PC-9 (cell line): ENCODE measurements around the gene DLG1. TPM values are rescaled to one million over a fixed set of nuclear protein-coding genes. Genes with fewer than 3 reads are reported as not detected.

Source experiments
- BruUV-seq: library from RNA; stranded (reverse); fragments of 400-500 nt; replicated peaks from 2 replicates; lab custom pipeline; 2021; lab: Mats Ljungman, UMichigan
- CTCF ChIA-PET: fragments of 300-600 bp; sonication (Branson Sonifier 250); formaldehyde crosslinking; loops from one replicate; lab custom pipeline; 2022; ENCODE audit warnings: antibody characterized with exemption; lab: Charles Lee
- POLR2A ChIA-PET: fragments of 300-600 bp; sonication (Branson Sonifier 250); formaldehyde crosslinking; loops from one replicate; lab custom pipeline; 2022; ENCODE audit warnings: antibody characterized with exemption; ENCODE audit not compliant: unreplicated experiment; lab: Charles Lee
- DNase-seq, 2 experiments: peaks; one replicate each; pipeline versions ENCODE4 v3.0.0 to v3.0.0-alpha.2; 2015 to 2022; ENCODE audit warnings: mixed read lengths in 1 of 2
- H2AFZ ChIP-seq: fragments of 200-600 bp; sonication (generic); 2 replicates; pipeline ENCODE4 v1.8.1; 2017; ENCODE audit warnings: antibody characterized with exemption
- H3F3A ChIP-seq: fragments of 200-600 bp; sonication (generic); 2 replicates; pipeline ENCODE4 v1.8.1; 2017; ENCODE audit warnings: antibody characterized with exemption, mild to moderate bottlenecking, low read depth; ENCODE audit not compliant: insufficient read depth
- H3K27ac ChIP-seq: fragments of 200-600 bp; sonication (generic); 2 replicates; pipeline ENCODE4 v1.6.1; 2016; ENCODE audit warnings: mixed run types
- H3K27me3 ChIP-seq: fragments of 200-600 bp; sonication (generic); 2 replicates; pipeline ENCODE4 v1.6.1; 2016; ENCODE audit warnings: low read depth, mixed run types; ENCODE audit not compliant: insufficient read depth
- H3K36me3 ChIP-seq: fragments of 200-600 bp; sonication (generic); 2 replicates; pipeline ENCODE4 v1.6.1; 2016; ENCODE audit warnings: low read depth, mixed run types
- H3K4me1 ChIP-seq: fragments of 200-600 bp; sonication (generic); replicated peaks from 2 replicates; pipeline ENCODE4 v1.6.1; 2016; ENCODE audit warnings: mixed run types; ENCODE audit not compliant: insufficient read depth
- H3K4me2 ChIP-seq: fragments of 200-600 bp; sonication (generic); 2 replicates; pipeline ENCODE4 v1.6.1; 2017; ENCODE audit warnings: mixed run types
- H3K4me3 ChIP-seq: fragments of 200-600 bp; sonication (generic); 2 replicates; pipeline ENCODE4 v1.6.1; 2016; ENCODE audit warnings: mixed run types
- H3K79me2 ChIP-seq: fragments of 200-600 bp; sonication (generic); 2 replicates; pipeline ENCODE4 v1.6.1; 2017; ENCODE audit warnings: low read depth, mixed run types
- H3K9me2 ChIP-seq: fragments of 200-600 bp; sonication (generic); 2 replicates; pipeline ENCODE4 v1.8.1; 2017; ENCODE audit warnings: mild to moderate bottlenecking; ENCODE audit not compliant: insufficient read depth
- H3K9me3 ChIP-seq: fragments of 200-600 bp; sonication (generic); 2 replicates; pipeline ENCODE4 v1.8.1; 2016; ENCODE audit warnings: low read depth; ENCODE audit not compliant: insufficient read depth
- H4K20me1 ChIP-seq: fragments of 200-600 bp; sonication (generic); 2 replicates; pipeline ENCODE4 v1.8.1; 2017; ENCODE audit not compliant: insufficient read depth
- EZH2 ChIP-seq: fragments of 200-600 bp; sonication (generic); IDR thresholded peaks from 2 replicates; pipeline ENCODE4 v1.8.0; 2017; ENCODE audit warnings: antibody characterized with exemption, low read depth
- intact Hi-C: fragments of 100-400 bp; cut with micrococcal nuclease; formaldehyde crosslinking; loops from one replicate; pipeline ENCODE4 v1.10.0; 2022; ENCODE audit not compliant: unreplicated experiment
- total RNA-seq: library from RNA; stranded (reverse); gene quantifications from 2 replicates; pipeline ENCODE4 v1.2.3, GENCODE V29; 2021
- TF ChIP-seq, protein P1 (sequence below): fragments of 200-600 bp; sonication (generic); conservative IDR thresholded peaks from 2 replicates; pipeline ENCODE4 v1.6.1; 2017; ENCODE audit warnings: mixed run types, antibody characterized with exemption, mild to moderate bottlenecking, moderate library complexity

DLG1 gene
- total RNA-seq, 1 experiment from 2014 or later, result 201 TPM

DNA sequence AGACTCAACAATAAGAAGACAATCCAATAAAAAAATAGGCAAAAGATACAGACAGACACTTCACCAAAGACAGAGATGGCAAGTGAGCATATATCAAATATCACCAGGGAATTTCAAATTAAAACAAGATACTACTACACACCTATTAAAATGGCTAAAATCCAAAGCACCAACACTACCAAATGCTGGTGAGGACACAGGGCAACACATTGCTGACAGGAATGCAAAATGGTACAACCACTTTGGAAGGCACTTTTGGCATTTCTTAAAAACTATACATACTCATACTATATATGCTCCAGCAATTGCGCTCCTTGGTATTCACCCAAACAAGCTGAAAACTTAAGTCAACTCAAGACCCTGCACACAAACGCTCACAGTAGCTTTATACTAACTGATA, 12.9 kb downstream of the DLG1 start:
- Histone ChIP-seq H3K4me3 (no peak overlapping the region), H2AFZ (no peak overlapping the region), H3K9me2 (no peaks in the 10 kb centered on the region), H3K79me2 (peaks cover 92% of the 10 kb centered on the region), H3K36me3 (peaks cover 80% of the 10 kb centered on the region), H3K4me1 (peaks cover 12% of the 10 kb centered on the region), H3F3A (peaks cover 28% of the 10 kb centered on the region), H3K27ac (peak overlapping the region; percentile 14; the same call in 1 of the 2 replicates), H3K4me2 (no peak overlapping the region), H4K20me1 (peaks cover 51% of the 10 kb centered on the region), H3K27me3 (no peaks in the 10 kb centered on the region), H3K9me3 (no peaks in the 10 kb centered on the region)
- no peak for TF ChIP-seq EZH2
- TF ChIP-seq, protein P1, sequence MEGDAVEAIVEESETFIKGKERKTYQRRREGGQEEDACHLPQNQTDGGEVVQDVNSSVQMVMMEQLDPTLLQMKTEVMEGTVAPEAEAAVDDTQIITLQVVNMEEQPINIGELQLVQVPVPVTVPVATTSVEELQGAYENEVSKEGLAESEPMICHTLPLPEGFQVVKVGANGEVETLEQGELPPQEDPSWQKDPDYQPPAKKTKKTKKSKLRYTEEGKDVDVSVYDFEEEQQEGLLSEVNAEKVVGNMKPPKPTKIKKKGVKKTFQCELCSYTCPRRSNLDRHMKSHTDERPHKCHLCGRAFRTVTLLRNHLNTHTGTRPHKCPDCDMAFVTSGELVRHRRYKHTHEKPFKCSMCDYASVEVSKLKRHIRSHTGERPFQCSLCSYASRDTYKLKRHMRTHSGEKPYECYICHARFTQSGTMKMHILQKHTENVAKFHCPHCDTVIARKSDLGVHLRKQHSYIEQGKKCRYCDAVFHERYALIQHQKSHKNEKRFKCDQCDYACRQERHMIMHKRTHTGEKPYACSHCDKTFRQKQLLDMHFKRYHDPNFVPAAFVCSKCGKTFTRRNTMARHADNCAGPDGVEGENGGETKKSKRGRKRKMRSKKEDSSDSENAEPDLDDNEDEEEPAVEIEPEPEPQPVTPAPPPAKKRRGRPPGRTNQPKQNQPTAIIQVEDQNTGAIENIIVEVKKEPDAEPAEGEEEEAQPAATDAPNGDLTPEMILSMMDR, result no peak
- POLR2A ChIA-PET, result no interaction called here
- BruUV-seq, result no TSS peak
- intact Hi-C loops, result no loop called here
- CTCF ChIA-PET, result no interaction called here
- DNase-seq, result no peak

DNA sequence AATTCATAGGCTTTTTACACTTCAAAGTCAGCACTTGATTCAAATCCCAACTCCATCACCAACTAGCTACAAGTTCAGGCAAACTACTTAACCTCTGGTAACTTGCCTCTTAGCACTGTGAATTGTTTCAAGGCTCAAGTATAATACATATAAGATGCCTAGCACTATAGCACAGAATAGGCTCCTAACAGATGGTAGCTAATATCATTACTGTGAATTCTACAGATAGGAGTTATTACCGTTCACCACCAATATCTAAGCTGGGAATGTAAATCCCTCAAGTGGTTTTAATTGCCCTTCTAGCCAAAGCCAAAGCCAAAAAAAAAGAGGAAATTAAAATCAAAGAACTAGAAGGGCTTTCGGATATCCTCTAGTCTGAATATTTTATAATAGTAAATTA, 15.4 kb downstream of the DLG1 start:
- no peaks in the 10 kb centered on the region for H3K4me1 ChIP-seq
- intact Hi-C loops, result no loop called here
- H3K27me3 ChIP-seq, result no peaks in the 10 kb centered on the region
- peaks cover 20% of the 10 kb centered on the region for H3F3A ChIP-seq
- no peaks in the 10 kb centered on the region for H3K9me3 ChIP-seq
- no peak overlapping the region for H3K4me2 ChIP-seq
- ChIA-PET CTCF (no interaction called here), POLR2A (interaction anchor here (0.6 kb wide), 1 partner anchor 18 kb away, joined by 5 read pairs; no protein-coding TSS in a partner anchor)
- TF ChIP-seq, protein P1, result no peak
- TF ChIP-seq EZH2, result no peak
- no TSS peak for BruUV-seq
- H3K9me2 ChIP-seq, result no peaks in the 10 kb centered on the region
- peaks cover 54% of the 10 kb centered on the region for H4K20me1 ChIP-seq
- DNase-seq, result no peak
- no peak overlapping the region for H3K27ac ChIP-seq
- H3K79me2 ChIP-seq, result peaks cover 89% of the 10 kb centered on the region
- H3K4me3 ChIP-seq, result no peak overlapping the region
- H3K36me3 ChIP-seq, result peaks cover 79% of the 10 kb centered on the region
- H2AFZ ChIP-seq, result no peak overlapping the region

- TF ChIP-seq, protein P1, result no peak
These were observed 16.6 kb downstream of the DLG1 start for GRCh38 chr3:197281849-197282248.

More at GRCh38 chr3:197281849-197282248, 16.6 kb downstream of the DLG1 start:
- Histone ChIP-seq H3K79me2 (peaks cover 88% of the 10 kb centered on the region), H3K4me3 (no peak overlapping the region), H4K20me1 (peaks cover 45% of the 10 kb centered on the region), H3K4me1 (no peaks in the 10 kb centered on the region), H3K9me2 (no peaks in the 10 kb centered on the region), H3K9me3 (no peaks in the 10 kb centered on the region), H2AFZ (no peak overlapping the region), H3F3A (peaks cover 26% of the 10 kb centered on the region), H3K36me3 (peaks cover 77% of the 10 kb centered on the region), H3K27me3 (no peaks in the 10 kb centered on the region), H3K4me2 (no peak overlapping the region), H3K27ac (no peak overlapping the region)
- intact Hi-C loops, result no loop called here
- CTCF ChIA-PET, result no interaction called here
- DNase-seq, result no peak
- no TSS peak for BruUV-seq
- POLR2A ChIA-PET, result no interaction called here
